HepG2 (cell line): ENCODE measurements around the gene SLC22A23. TPM values are rescaled to one million over a fixed set of nuclear protein-coding genes. Genes with fewer than 3 reads are reported as not detected.

ENCODE experiments used
- ATAC-seq: fragments of 200-7000 bp; cut with Tn5 transposase; 3 replicates; pipeline ENCODE4 v1.9.1; 2020; ENCODE audit warnings: mild to moderate bottlenecking, moderate library complexity
- BruUV-seq: library from RNA; stranded (reverse); fragments of 400-500 nt; replicated peaks from 2 replicates; lab custom pipeline; 2021; lab: Mats Ljungman, UMichigan
- CTCF ChIA-PET: fragments of 300-600 bp; formaldehyde crosslinking; extraction: SDS; loops from one replicate; lab custom pipeline; 2021; ENCODE audit warnings: low total read pairs, inconsistent platforms, low intra/inter-chr PET ratio; lab: Yijun Ruan, JAX
- POLR2A ChIA-PET: fragments of 350-600 bp; sonication (Branson Sonifier 250); formaldehyde crosslinking; loops from one replicate; lab custom pipeline; 2020; ENCODE audit warnings: antibody characterized with exemption, inconsistent platforms; lab: Yijun Ruan, JAX
- DNase-seq: peaks from one replicate; pipeline ENCODE4 v3.0.0-alpha.2; 2015; ENCODE audit warnings: low spot score
- FAIRE-seq: peaks from 3 replicates; lab custom pipeline; 2011; peaks lifted over from hg19 to GRCh38; lab: Jason Lieb, UNC
- H2AFZ ChIP-seq: one replicate; pipeline ENCODE4 v1.6.1; 2011; ENCODE audit warnings: low read length, inconsistent platforms
- H3K27ac ChIP-seq: fragments of 300-600 bp; 3 replicates; pipeline ENCODE4 v1.8.0; 2011; ENCODE audit warnings: mixed run types, mild to moderate bottlenecking, mixed read lengths, low read length, inconsistent platforms; ENCODE audit not compliant: insufficient read depth; ENCODE audit errors: extremely low read length
- H3K27me3 ChIP-seq, 2 experiments: fragments of 200-600 bp in 1 of 2; 2 replicates in 1 of 2; 3 replicates in 1 of 2; pipeline versions ENCODE4 v1.6.0 to v1.8.0; 2011; ENCODE audit warnings: low read length in 2 of 2, mild to moderate bottlenecking in 2 of 2, moderate library complexity in 2 of 2, inconsistent platforms in 1 of 2; ENCODE audit not compliant: insufficient read depth in 2 of 2, control insufficient read depth in 1 of 2
- H3K36me3 ChIP-seq, 2 experiments: fragments of 200-600 bp in 1 of 2; replicated peaks in 1 of 2; 2 replicates in 1 of 2; 3 replicates in 1 of 2; pipeline versions ENCODE4 v1.5.1 to v1.8.0; 2011; ENCODE audit warnings: low read length in 2 of 2, inconsistent platforms in 1 of 2; ENCODE audit not compliant: insufficient read depth in 2 of 2, control insufficient read depth in 1 of 2
- H3K4me1 ChIP-seq: 2 replicates; pipeline ENCODE4 v1.5.1; 2012; ENCODE audit warnings: low read length, inconsistent platforms; ENCODE audit not compliant: insufficient read depth
- H3K4me2 ChIP-seq: 2 replicates; pipeline ENCODE4 v1.6.0; 2011; ENCODE audit warnings: low read depth, low read length, inconsistent platforms
- H3K4me3 ChIP-seq, 3 experiments: fragments of 200-600 bp in 1 of 3; sonication (generic), shearing (Covaris generic) in 1 of 3; replicated peaks in 1 of 3; 2 replicates each; pipeline ENCODE4 v1.5.1; 2011 to 2016; ENCODE audit warnings: low read length in 3 of 3, inconsistent platforms in 2 of 3, low read depth in 2 of 3, mild to moderate bottlenecking in 2 of 3, control low read depth in 1 of 3, mixed read lengths in 1 of 3; ENCODE audit not compliant: insufficient read depth in 1 of 3
- H3K79me2 ChIP-seq: one replicate; pipeline ENCODE4 v1.6.1; 2011; ENCODE audit warnings: low read length, inconsistent platforms; ENCODE audit not compliant: insufficient read depth
- H3K9ac ChIP-seq: 2 replicates; pipeline ENCODE4 v1.6.0; 2011; ENCODE audit warnings: mild to moderate bottlenecking, low read depth, low read length, inconsistent platforms; ENCODE audit not compliant: insufficient read depth
- H3K9me3 ChIP-seq: 2 replicates; pipeline ENCODE4 v1.5.1; 2012; ENCODE audit warnings: mild to moderate bottlenecking, low read length
- H4K20me1 ChIP-seq: 2 replicates; pipeline ENCODE4 v1.6.0; 2011; ENCODE audit warnings: inconsistent platforms, mild to moderate bottlenecking, low read length, moderate library complexity; ENCODE audit not compliant: insufficient read depth
- KDM2A ChIP-seq: sonication (generic); formaldehyde crosslinking; IDR thresholded peaks from 2 replicates; pipeline ENCODE4 v1.4.0; 2020; ENCODE audit warnings: low read depth, missing genetic modification reagents, borderline replicate concordance
- MYNN ChIP-seq: sonication (generic); formaldehyde crosslinking; IDR thresholded peaks from 2 replicates; pipeline ENCODE4 v1.4.0; 2020; ENCODE audit warnings: mild to moderate bottlenecking, low read depth, missing genetic modification reagents
- ZBTB7A ChIP-seq: sonication (generic); formaldehyde crosslinking; IDR thresholded peaks from 2 replicates; pipeline ENCODE4 v1.8.0; 2022; ENCODE audit warnings: mild to moderate bottlenecking, missing genetic modification reagents
- ZFP41 ChIP-seq: sonication (generic); formaldehyde crosslinking; IDR thresholded peaks from 2 replicates; pipeline ENCODE4 v1.4.0; 2020; ENCODE audit warnings: mild to moderate bottlenecking, missing genetic modification reagents, borderline replicate concordance
- ZNF558 ChIP-seq: sonication (generic); formaldehyde crosslinking; IDR thresholded peaks from 2 replicates; pipeline ENCODE4 v1.9.0; 2022; ENCODE audit warnings: mild to moderate bottlenecking, missing genetic modification reagents, borderline replicate concordance
- WGBS: methylation state at CpG from one replicate; pipeline ENCODE4 v1.1.6; 2017; ENCODE audit warnings: low lambda C conversion rate; 5-methylcytosine and 5-hydroxymethylcytosine counted together
- in situ Hi-C: cut with HindIII; loops from 2 replicates; pipeline ENCODE4 v1.10.0; 2017; ENCODE audit warnings: low pct_unique_long_range_greater_than_20kb; ENCODE audit not compliant: extremely low pct_ligation_motif_present
- intact Hi-C: fragments of 100-400 bp; cut with micrococcal nuclease; formaldehyde crosslinking; loops from one replicate; pipeline ENCODE4 v1.10.0; 2022; ENCODE audit not compliant: unreplicated experiment
- polyA plus RNA-seq, 8 experiments: library from polyadenylated mRNA; depleted of rRNA in 3 of 8; stranded (reverse) in 7 of 8; unstranded in 1 of 8; fragments of >200 nt; fragmentation: Illumina TruSeq in 4 of 8; extraction: Trizol in 4 of 8; gene quantifications; 2 replicates each; pipeline versions ENCODE4 v1.2.1 to v1.2.3, GENCODE V29; 2011 to 2016; ENCODE audit warnings: low read depth in 4 of 8, missing spikeins in 1 of 8, mixed read lengths in 1 of 8; ENCODE audit not compliant: insufficient read depth in 1 of 8
- total RNA-seq, 5 experiments: library from RNA; depleted of rRNA; stranded (reverse); fragments of >200 nt; fragmentation: Illumina TruSeq; extraction: Trizol; gene quantifications; 2 replicates each; pipeline ENCODE4 v1.2.3, GENCODE V29; 2016; ENCODE audit warnings: low read depth in 1 of 5

The SLC22A23 gene
- total and polyA plus RNA-seq, 2 of the 13 experiments (the other 11 are each of a cell fraction or from before 2014, with no cell fraction given) = 11.8 to 17.5 TPM

- intact Hi-C loops (no loop called here), in situ Hi-C loops (no loop called here)
- no peak overlapping the region for H3K9ac ChIP-seq
- no peaks in the 10 kb centered on the region for H3K27me3 ChIP-seq
- H3K36me3 ChIP-seq = peaks cover 5% of the 10 kb centered on the region in 2 experiments; a peak in 4 of 5 replicates
- CTCF ChIA-PET = no interaction called here
- no peak for TF ChIP-seq ZFP41 (CRISPR knock-in tag)
- TF ChIP-seq MYNN (CRISPR knock-in tag) = no peak
- no peak for TF ChIP-seq ZBTB7A (CRISPR knock-in tag)
- TF ChIP-seq ZNF558 (CRISPR knock-in tag) = no peak
- no peak overlapping the region for H3K4me2 ChIP-seq
- H4K20me1 ChIP-seq = no peaks in the 10 kb centered on the region
- H2AFZ ChIP-seq = no peak overlapping the region
- H3K4me1 ChIP-seq = peaks cover 6% of the 10 kb centered on the region
- ATAC-seq (no peak), FAIRE-seq (no peak), DNase-seq (no peak)
- peaks cover 16% of the 10 kb centered on the region for H3K79me2 ChIP-seq
- POLR2A ChIA-PET = interaction anchor here (1.3 kb wide), 1 partner anchor 123 kb away, joined by 3 read pairs; no protein-coding TSS in a partner anchor
- no peaks in the 10 kb centered on the region for H3K9me3 ChIP-seq
- BruUV-seq = no TSS peak
- H3K4me3 ChIP-seq = no peak overlapping the region
- H3K27ac ChIP-seq = no peak overlapping the region
- WGBS = 97% methylated on average over 7 of the region's 7 CpGs
Measured at GRCh38 chr6:3331971-3332370, 124.9 kb downstream of the SLC22A23 start.

- BruUV-seq = no TSS peak
- Histone ChIP-seq H4K20me1 (no peaks in the 10 kb centered on the region), H3K79me2 (peaks cover 15% of the 10 kb centered on the region), H3K9me3 (no peaks in the 10 kb centered on the region), H3K4me1 (peaks cover under 1% of the 10 kb centered on the region; the same call in 1 of the 2 replicates), H3K4me2 (no peak overlapping the region), H3K27ac (no peak overlapping the region), H3K4me3 (no peak overlapping the region), H3K36me3 (peaks cover 5% of the 10 kb centered on the region in 2 experiments; a peak in 4 of 5 replicates), H3K9ac (no peak overlapping the region), H3K27me3 (no peaks in the 10 kb centered on the region), H2AFZ (no peak overlapping the region)
- TF ChIP-seq KDM2A (CRISPR knock-in tag) = no peak
- in situ Hi-C loops = no loop called here
- ChIA-PET POLR2A (interaction anchor here (0.5 to 1.3 kb wide), 2 partner anchors 124 to 695 kb away, joined by 3 read pairs; no protein-coding TSS in a partner anchor), CTCF (no interaction called here)
- ATAC-seq (no peak), FAIRE-seq (no peak), DNase-seq (no peak)
- WGBS = 64% methylated on average over 2 of the region's 2 CpGs
- intact Hi-C loops = no loop called here
Measured at GRCh38 chr6:3331494-3331893, 125.4 kb downstream of the SLC22A23 start.
